Neural progenitor cell (in vitro differentiated cells): Measurements from ENCODE around the gene FCSK. TPM values are rescaled to one million over a fixed set of nuclear protein-coding genes. Genes with fewer than 3 reads are reported as not detected.

Experiments used
- DNase-seq: peaks from one replicate; pipeline ENCODE4 v3.0.0-alpha.2; 2016; ENCODE audit warnings: low spot score
- H2AFZ ChIP-seq: fragments of 200-600 bp; sonication (generic); replicated peaks from 2 replicates; pipeline ENCODE4 v1.6.1; 2016; ENCODE audit warnings: antibody characterized with exemption
- H3F3A ChIP-seq: fragments of 200-600 bp; sonication (generic); 2 replicates; pipeline ENCODE4 v1.6.1; 2016; ENCODE audit warnings: antibody characterized with exemption, low read depth
- H3K27ac ChIP-seq: fragments of 200-600 bp; sonication (generic); 2 replicates; pipeline ENCODE4 v1.5.1; 2016; ENCODE audit warnings: mild to moderate bottlenecking
- H3K27me3 ChIP-seq: fragments of 200-600 bp; sonication (generic); 2 replicates; pipeline ENCODE4 v1.6.1; 2016; ENCODE audit warnings: mild to moderate bottlenecking, moderate library complexity
- H3K36me3 ChIP-seq: fragments of 200-600 bp; sonication (generic); 2 replicates; pipeline ENCODE4 v1.5.1; 2016
- H3K4me1 ChIP-seq: fragments of 200-600 bp; sonication (generic); 2 replicates; pipeline ENCODE4 v1.6.1; 2016; ENCODE audit warnings: mixed run types
- H3K4me2 ChIP-seq: fragments of 200-600 bp; sonication (generic); 2 replicates; pipeline ENCODE4 v1.6.1; 2016
- H3K4me3 ChIP-seq: fragments of 200-600 bp; sonication (generic); 2 replicates; pipeline ENCODE4 v1.5.1; 2016
- H3K79me2 ChIP-seq: fragments of 200-600 bp; sonication (generic); 2 replicates; pipeline ENCODE4 v1.6.1; 2016; ENCODE audit warnings: low read depth
- H3K9ac ChIP-seq: fragments of 200-600 bp; sonication (generic); 2 replicates; pipeline ENCODE4 v1.6.1; 2016
- H3K9me3 ChIP-seq: fragments of 200-600 bp; sonication (generic); 2 replicates; pipeline ENCODE4 v1.5.1; 2016; ENCODE audit warnings: low read depth
- H4K20me1 ChIP-seq: fragments of 200-600 bp; sonication (generic); 2 replicates; pipeline ENCODE4 v1.6.1; 2016; ENCODE audit warnings: low read depth
- H3K27ac Mint-ChIP-seq: 3 replicates; pipeline ENCODE4 v1.8.0; 2021; ENCODE audit warnings: mixed read lengths
- H3K27me3 Mint-ChIP-seq: 2 replicates; pipeline ENCODE4 v1.8.0; 2022; ENCODE audit warnings: low read depth, mild to moderate bottlenecking, inconsistent platforms, moderate library complexity, mixed read lengths; ENCODE audit not compliant: insufficient read depth
- H3K36me3 Mint-ChIP-seq: 3 replicates; pipeline ENCODE4 v1.8.0; 2021; ENCODE audit warnings: mixed read lengths
- H3K4me1 Mint-ChIP-seq: 3 replicates; pipeline ENCODE4 v1.8.0; 2021; ENCODE audit warnings: mixed read lengths
- H3K4me3 Mint-ChIP-seq: 3 replicates; pipeline ENCODE4 v1.8.0; 2021; ENCODE audit warnings: mild to moderate bottlenecking, moderate library complexity, mixed read lengths
- H3K9me3 Mint-ChIP-seq: 3 replicates; pipeline ENCODE4 v1.8.0; 2020; ENCODE audit warnings: mixed read lengths
- EZH2 ChIP-seq: fragments of 200-600 bp; sonication (generic); IDR thresholded peaks from 2 replicates; pipeline ENCODE4 v1.6.1; 2017; ENCODE audit warnings: antibody characterized with exemption, mild to moderate bottlenecking, moderate library complexity
- EZH2phosphoT487 ChIP-seq: fragments of 200-600 bp; sonication (generic); IDR thresholded peaks from 2 replicates; pipeline ENCODE4 v1.6.1; 2017; ENCODE audit warnings: antibody characterized with exemption
- total RNA-seq: library from RNA; depleted of rRNA; stranded (reverse); fragments of >200 nt; gene quantifications from 2 replicates; pipeline ENCODE4 v1.2.3, GENCODE V29; 2015; ENCODE audit warnings: low replicate concordance
- TF ChIP-seq, protein P1 (sequence below): fragments of 200-600 bp; sonication (generic); IDR thresholded peaks from 2 replicates; pipeline ENCODE4 v1.5.1; 2017; ENCODE audit warnings: antibody characterized with exemption, mild to moderate bottlenecking

FCSK gene
- total RNA-seq, 1 donor from 2014 or later = 11.0 TPM

DNA sequence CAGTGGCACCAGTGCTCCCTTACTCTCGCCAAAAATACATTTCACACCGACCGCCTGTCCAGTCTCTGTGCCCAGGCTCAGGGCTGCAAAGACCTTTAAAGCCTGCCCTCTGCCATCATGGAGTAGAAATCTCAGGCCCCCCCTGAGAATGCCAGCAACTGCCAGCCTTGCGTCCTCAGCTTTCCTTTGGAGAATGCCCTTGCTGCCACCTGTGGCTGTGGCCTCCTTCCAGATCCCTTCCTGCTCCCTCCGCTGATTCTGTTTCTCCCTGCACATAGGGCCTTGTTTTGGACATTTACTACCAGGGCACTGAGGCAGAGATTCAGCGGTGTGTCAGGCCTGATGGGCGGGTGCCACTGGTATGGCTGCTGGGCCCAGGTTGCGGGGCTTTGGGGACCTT, 13.2 kb downstream of the FCSK start:
- Mint-ChIP-seq H3K36me3 (no peaks in the 10 kb centered on the region), H3K27ac (no peak overlapping the region), H3K4me3 (peak overlapping the region; percentile 53), H3K27me3 (peaks cover 3% of the 10 kb centered on the region), H3K4me1 (peaks cover 6% of the 10 kb centered on the region), H3K9me3 (no peaks in the 10 kb centered on the region)
- Histone ChIP-seq H3K4me1 (no peaks in the 10 kb centered on the region), H3K4me2 (no peak overlapping the region), H3K9ac (peak overlapping the region; percentile 52), H3K79me2 (no peaks in the 10 kb centered on the region), H3K27me3 (no peaks in the 10 kb centered on the region), H3F3A (no peaks in the 10 kb centered on the region), H4K20me1 (no peaks in the 10 kb centered on the region), H2AFZ (no peak overlapping the region), H3K9me3 (no peaks in the 10 kb centered on the region), H3K27ac (no peak overlapping the region), H3K4me3 (no peak overlapping the region), H3K36me3 (no peaks in the 10 kb centered on the region)
- DNase-seq = no peak
- TF ChIP-seq EZH2 = no peak
- TF ChIP-seq, protein P1, sequence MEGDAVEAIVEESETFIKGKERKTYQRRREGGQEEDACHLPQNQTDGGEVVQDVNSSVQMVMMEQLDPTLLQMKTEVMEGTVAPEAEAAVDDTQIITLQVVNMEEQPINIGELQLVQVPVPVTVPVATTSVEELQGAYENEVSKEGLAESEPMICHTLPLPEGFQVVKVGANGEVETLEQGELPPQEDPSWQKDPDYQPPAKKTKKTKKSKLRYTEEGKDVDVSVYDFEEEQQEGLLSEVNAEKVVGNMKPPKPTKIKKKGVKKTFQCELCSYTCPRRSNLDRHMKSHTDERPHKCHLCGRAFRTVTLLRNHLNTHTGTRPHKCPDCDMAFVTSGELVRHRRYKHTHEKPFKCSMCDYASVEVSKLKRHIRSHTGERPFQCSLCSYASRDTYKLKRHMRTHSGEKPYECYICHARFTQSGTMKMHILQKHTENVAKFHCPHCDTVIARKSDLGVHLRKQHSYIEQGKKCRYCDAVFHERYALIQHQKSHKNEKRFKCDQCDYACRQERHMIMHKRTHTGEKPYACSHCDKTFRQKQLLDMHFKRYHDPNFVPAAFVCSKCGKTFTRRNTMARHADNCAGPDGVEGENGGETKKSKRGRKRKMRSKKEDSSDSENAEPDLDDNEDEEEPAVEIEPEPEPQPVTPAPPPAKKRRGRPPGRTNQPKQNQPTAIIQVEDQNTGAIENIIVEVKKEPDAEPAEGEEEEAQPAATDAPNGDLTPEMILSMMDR = no peak
- TF ChIP-seq EZH2phosphoT487 = no peak

GRCh38 chr16:70468776-70469525, 14.6 kb downstream of the FCSK start:
- DNase-seq = peak; percentile 36
- no peaks in the 10 kb centered on the region for H3K27me3 ChIP-seq
- no peak overlapping the region for H3K4me3 Mint-ChIP-seq
- no peaks in the 10 kb centered on the region for H4K20me1 ChIP-seq
- no peak overlapping the region for H3K4me3 ChIP-seq
- no peak overlapping the region for H3K27ac Mint-ChIP-seq
- H3K4me1 Mint-ChIP-seq = peaks cover 6% of the 10 kb centered on the region
- no peaks in the 10 kb centered on the region for H3K36me3 Mint-ChIP-seq
- no peak overlapping the region for H3K27ac ChIP-seq
- no peaks in the 10 kb centered on the region for H3F3A ChIP-seq
- H3K9ac ChIP-seq = no peak overlapping the region
- H3K79me2 ChIP-seq = no peaks in the 10 kb centered on the region
- no peaks in the 10 kb centered on the region for H3K9me3 ChIP-seq
- no peaks in the 10 kb centered on the region for H3K36me3 ChIP-seq
- no peak overlapping the region for H2AFZ ChIP-seq
- TF ChIP-seq EZH2 (no peak), EZH2phosphoT487 (no peak)
- TF ChIP-seq, protein P1 = no peak
- no peak overlapping the region for H3K4me2 ChIP-seq
- peaks cover 3% of the 10 kb centered on the region for H3K27me3 Mint-ChIP-seq
- no peaks in the 10 kb centered on the region for H3K4me1 ChIP-seq
- no peaks in the 10 kb centered on the region for H3K9me3 Mint-ChIP-seq

- H3K4me2 ChIP-seq = no peak overlapping the region
- no peak for DNase-seq
- no peaks in the 10 kb centered on the region for H3K79me2 ChIP-seq
- Mint-ChIP-seq H3K27ac (peak overlapping the region; percentile 50), H3K36me3 (no peaks in the 10 kb centered on the region), H3K27me3 (peaks cover 2% of the 10 kb centered on the region), H3K4me3 (peak overlapping the region; percentile 14), H3K4me1 (peaks cover 6% of the 10 kb centered on the region), H3K9me3 (no peaks in the 10 kb centered on the region)
- no peak overlapping the region for H2AFZ ChIP-seq
- no peak for TF ChIP-seq EZH2
- TF ChIP-seq, protein P1 = no peak
- H3K27ac ChIP-seq = no peak overlapping the region
- no peak overlapping the region for H3K9ac ChIP-seq
- no peaks in the 10 kb centered on the region for H4K20me1 ChIP-seq
- H3K36me3 ChIP-seq = no peaks in the 10 kb centered on the region
- no peaks in the 10 kb centered on the region for H3K4me1 ChIP-seq
- H3K27me3 ChIP-seq = no peaks in the 10 kb centered on the region
- no peaks in the 10 kb centered on the region for H3F3A ChIP-seq
- H3K9me3 ChIP-seq = no peaks in the 10 kb centered on the region
- H3K4me3 ChIP-seq = no peak overlapping the region
Measured at GRCh38 chr16:70470141-70470926, 15.9 kb downstream of the FCSK start.
